ENCODE results near the gene ATP13A4.

The ATP13A4 gene

GRCh38 chr3:193474446-193474845 lies 80.2 kb downstream of the ATP13A4 start:
- TF ChIP-seq CTCF (conservative IDR thresholded peaks at IDR 0.05) = no peak

GRCh38 chr3:193470710-193471109 lies 84.0 kb downstream of the ATP13A4 start:
- H3K27ac ChIP-seq = no peak overlapping the region
- no peak for TF ChIP-seq CTCF (conservative IDR thresholded peaks at IDR 0.05)

More at GRCh38 chr3:193474446-193474845, 80.2 kb downstream of the ATP13A4 start:
- H3K27ac ChIP-seq = no peak overlapping the region

- no peak for TF ChIP-seq CTCF (conservative IDR thresholded peaks at IDR 0.05)
- H3K27ac ChIP-seq = no peak overlapping the region
These were observed 88.6 kb downstream of the ATP13A4 start for GRCh38 chr3:193465992-193466608.

GRCh38 chr3:193464889-193465288 lies 89.8 kb downstream of the ATP13A4 start:
- no peak for TF ChIP-seq CTCF (conservative IDR thresholded peaks at IDR 0.05)

GRCh38 chr3:193457526-193457925 lies 97.2 kb downstream of the ATP13A4 start:
- no peak for TF ChIP-seq CTCF (conservative IDR thresholded peaks at IDR 0.05)
- no peak overlapping the region for H3K27ac ChIP-seq

More at GRCh38 chr3:193464889-193465288, 89.8 kb downstream of the ATP13A4 start:
- no peak overlapping the region for H3K27ac ChIP-seq

GRCh38 chr3:193452338-193452737 lies 102.4 kb downstream of the ATP13A4 start:
- no peak overlapping the region for H3K27ac ChIP-seq
- peak; percentile 67 for TF ChIP-seq CTCF (conservative IDR thresholded peaks at IDR 0.05)

GRCh38 chr3:193451902-193452301 lies 102.8 kb downstream of the ATP13A4 start:
- no peak for TF ChIP-seq CTCF (conservative IDR thresholded peaks at IDR 0.05)
- no peak overlapping the region for H3K27ac ChIP-seq

Measured in VCaP (cell line).